Activated B cell treated with CpG ODN at 0.5 μM for 24 hours (primary cell): ENCODE measurements around the gene ZNF783. TPM values are rescaled to one million over a fixed set of nuclear protein-coding genes. Genes with fewer than 3 reads are reported as not detected.

Source experiments
- ATAC-seq: fragments of 200-7000 bp; cut with Tn5 transposase; one replicate; pipeline ENCODE4 v1.10.0; 2021; ENCODE audit warnings: low read depth, mild to moderate bottlenecking, moderate library complexity
- CTCF ChIA-PET: fragments of 350-600 bp; sonication (Branson Sonifier 250); formaldehyde crosslinking; loops from one replicate; lab custom pipeline; 2021; ENCODE audit warnings: antibody characterized with exemption; lab: Charles Lee
- POLR2A ChIA-PET: fragments of 350-600 bp; sonication (Branson Sonifier 250); formaldehyde crosslinking; loops from one replicate; lab custom pipeline; 2021; ENCODE audit warnings: antibody characterized with exemption; lab: Charles Lee
- DNase-seq: peaks from one replicate; pipeline ENCODE4 v3.0.0; 2022
- H3K27ac Mint-ChIP-seq: one replicate; pipeline ENCODE4 v1.8.0; 2020; ENCODE audit warnings: mixed read lengths
- H3K27me3 Mint-ChIP-seq: one replicate; pipeline ENCODE4 v1.8.0; 2021; ENCODE audit warnings: mixed read lengths
- H3K36me3 Mint-ChIP-seq: one replicate; pipeline ENCODE4 v1.8.0; 2021; ENCODE audit warnings: low read depth, mixed read lengths
- H3K4me1 Mint-ChIP-seq: one replicate; pipeline ENCODE4 v1.8.0; 2021; ENCODE audit warnings: mixed read lengths
- H3K4me3 Mint-ChIP-seq: one replicate; pipeline ENCODE4 v1.8.0; 2020; ENCODE audit warnings: mild to moderate bottlenecking, mixed read lengths
- H3K9me3 Mint-ChIP-seq: one replicate; pipeline ENCODE4 v1.8.0; 2020; ENCODE audit warnings: mixed read lengths
- CTCF ChIP-seq: fragments of 200-600 bp; IDR thresholded peaks from one replicate; pipeline ENCODE4 v1.8.0; 2022; ENCODE audit warnings: antibody characterized with exemption, mild to moderate bottlenecking
- intact Hi-C: fragments of 100-400 bp; cut with micrococcal nuclease; formaldehyde crosslinking; loops from one replicate; pipeline ENCODE4 v1.15.1; 2024
- total RNA-seq: library from RNA; stranded (reverse); gene quantifications from 2 replicates; pipeline ENCODE4 v1.2.3, GENCODE V29; 2022

Gene ZNF783
- total RNA-seq, 1 donor from 2014 or later, result 34.1 TPM

- CTCF ChIA-PET, result no interaction called here
Observed at GRCh38 chr7:149333321-149333717, 71.3 kb downstream of the ZNF783 start.

GRCh38 chr7:149334219-149334618 lies 72.2 kb downstream of the ZNF783 start:
- ATAC-seq (no peak), DNase-seq (no peak)
- no peak for TF ChIP-seq CTCF
- H3K9me3 Mint-ChIP-seq, result peaks cover 15% of the 10 kb centered on the region
- CTCF ChIA-PET, result no interaction called here
- no peaks in the 10 kb centered on the region for H3K4me1 Mint-ChIP-seq
- H3K27me3 Mint-ChIP-seq, result peaks cover 17% of the 10 kb centered on the region
- H3K27ac Mint-ChIP-seq, result no peak overlapping the region
- no peaks in the 10 kb centered on the region for H3K36me3 Mint-ChIP-seq
- no peak overlapping the region for H3K4me3 Mint-ChIP-seq
- intact Hi-C loops, result no loop called here
- POLR2A ChIA-PET, result no interaction called here

More at GRCh38 chr7:149333321-149333717, 71.3 kb downstream of the ZNF783 start:
- ATAC-seq (no peak), DNase-seq (no peak)
- Mint-ChIP-seq H3K36me3 (no peaks in the 10 kb centered on the region), H3K4me3 (no peak overlapping the region), H3K27me3 (peaks cover 18% of the 10 kb centered on the region), H3K9me3 (peaks cover 14% of the 10 kb centered on the region), H3K27ac (no peak overlapping the region), H3K4me1 (no peaks in the 10 kb centered on the region)
- intact Hi-C loops, result no loop called here
- POLR2A ChIA-PET, result no interaction called here
- no peak for TF ChIP-seq CTCF

Other genes with a start within 250 kb of the ZNF783 start
- 57.4 and 59.4 TPM in 2 replicates for gene PDIA4, start 233.7 kb upstream of the ZNF783 start, total RNA-seq
- gene ZNF786, start 171.5 kb upstream of the ZNF783 start, total RNA-seq, result 9.2 and 11.0 TPM in 2 replicates
- gene ZNF425, start 135.9 kb upstream of the ZNF783 start, total RNA-seq, result 1.4 and 1.9 TPM in 2 replicates
- gene ZNF398, start 114.7 kb upstream of the ZNF783 start, total RNA-seq, result 15.1 and 17.3 TPM in 2 replicates
- gene ZNF282, start 66.7 kb upstream of the ZNF783 start, total RNA-seq, result 21.6 and 21.7 TPM in 2 replicates
- 17.0 and 21.0 TPM in 2 replicates for gene ZNF212, start 22.5 kb upstream of the ZNF783 start, total RNA-seq
- 14.0 and 16.2 TPM in 2 replicates for gene ZNF777, start 198.9 kb downstream of the ZNF783 start, total RNA-seq
- 21.0 and 28.4 TPM in 2 replicates for gene ZNF746, start 235.6 kb downstream of the ZNF783 start, total RNA-seq